ENCODE data around the gene C6orf89.
"Not testable (repeated sequence)": the region's sequence is repeated elsewhere in the genome, so short reads cannot be mapped to it uniquely, and the experiment has no call there.

The C6orf89 gene

DNA sequence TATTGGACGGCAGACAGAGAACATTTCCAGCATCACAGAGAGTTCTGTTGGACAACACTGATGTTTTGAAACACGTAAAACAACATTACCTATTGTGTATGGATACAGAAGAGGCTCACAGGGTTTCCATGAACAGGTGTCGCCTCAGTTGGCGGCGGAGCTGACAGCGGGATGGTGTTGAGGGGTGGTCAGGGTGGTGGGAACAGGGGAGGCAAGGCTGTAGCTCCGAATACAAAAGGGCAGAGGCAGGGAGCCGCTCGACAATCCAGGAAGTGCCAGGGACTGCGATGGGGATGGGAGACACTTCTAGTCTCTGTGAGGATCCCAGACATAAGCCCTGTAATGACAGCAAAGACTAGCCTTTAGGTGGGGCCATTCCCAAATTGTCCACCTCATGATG is 54.3 kb downstream of the C6orf89 start:
- Histone ChIP-seq H3K4me3 (ENCODE audit: low read length) (no peak overlapping the region), H3K36me3 (ENCODE audit: insufficient read depth, low read length) (no peaks in the 10 kb centered on the region), H3K27me3 (ENCODE audit: insufficient read depth, low read length) (peaks cover 2% of the 10 kb centered on the region), H3K9me3 (ENCODE audit: low read length) (no peaks in the 10 kb centered on the region), H2AFZ (ENCODE audit: low read depth, low read length) (no peak overlapping the region), H3K4me1 (ENCODE audit: insufficient read depth, low read length) (no peaks in the 10 kb centered on the region)

DNA sequence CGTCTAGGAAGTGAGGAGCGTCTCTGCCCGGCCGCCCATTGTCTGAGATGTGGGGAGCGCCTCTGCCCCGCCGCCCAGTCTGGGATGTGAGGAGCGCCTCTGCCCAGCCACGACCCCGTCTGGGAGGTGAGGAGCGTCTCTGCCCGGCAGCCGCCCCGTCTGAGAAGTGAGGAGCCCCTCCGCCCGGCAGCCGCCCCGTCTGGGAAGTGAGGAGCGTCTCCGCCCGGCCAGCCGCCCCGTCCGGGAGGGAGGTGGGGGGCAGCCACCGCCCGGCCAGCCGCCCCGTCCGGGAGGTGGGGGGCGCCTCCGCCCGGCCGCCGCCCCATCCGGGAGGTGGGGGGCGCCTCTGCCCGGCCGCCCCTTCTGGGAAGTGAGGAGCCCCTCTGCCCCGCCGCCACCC is 55.8 kb downstream of the C6orf89 start:
- H2AFZ ChIP-seq (ENCODE audit: low read depth, low read length); H3K4me1 ChIP-seq (ENCODE audit: insufficient read depth, low read length); H3K36me3 ChIP-seq (ENCODE audit: insufficient read depth, low read length); H3K4me3 ChIP-seq (ENCODE audit: low read length); H3K9me3 ChIP-seq (ENCODE audit: low read length); H3K27me3 ChIP-seq (ENCODE audit: insufficient read depth, low read length): not testable (repeated sequence)

DNA sequence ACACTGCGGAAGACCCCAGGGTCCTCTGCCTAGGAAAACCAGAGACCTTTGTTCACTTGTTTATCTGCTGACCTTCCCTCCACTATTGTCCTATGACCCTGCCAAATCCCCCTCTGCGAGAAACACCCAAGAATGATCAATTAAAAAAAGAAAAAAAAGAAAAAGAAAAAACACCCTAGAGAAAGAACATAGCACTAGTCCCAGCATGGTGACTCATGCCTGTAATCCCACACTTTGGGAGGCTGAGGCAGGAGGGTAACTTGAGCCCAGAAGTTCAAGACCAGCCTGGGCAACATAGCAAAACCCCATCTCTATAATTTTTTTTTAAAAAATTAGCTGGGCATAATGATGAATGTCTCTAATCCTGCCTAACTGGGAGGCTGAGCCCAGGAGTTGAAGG is 56.6 kb downstream of the C6orf89 start:
- H3K36me3 ChIP-seq (ENCODE audit: insufficient read depth, low read length); H3K9me3 ChIP-seq (ENCODE audit: low read length); H3K4me3 ChIP-seq (ENCODE audit: low read length); H2AFZ ChIP-seq (ENCODE audit: low read depth, low read length); H3K4me1 ChIP-seq (ENCODE audit: insufficient read depth, low read length); H3K27me3 ChIP-seq (ENCODE audit: insufficient read depth, low read length): not testable (repeated sequence)

DNA sequence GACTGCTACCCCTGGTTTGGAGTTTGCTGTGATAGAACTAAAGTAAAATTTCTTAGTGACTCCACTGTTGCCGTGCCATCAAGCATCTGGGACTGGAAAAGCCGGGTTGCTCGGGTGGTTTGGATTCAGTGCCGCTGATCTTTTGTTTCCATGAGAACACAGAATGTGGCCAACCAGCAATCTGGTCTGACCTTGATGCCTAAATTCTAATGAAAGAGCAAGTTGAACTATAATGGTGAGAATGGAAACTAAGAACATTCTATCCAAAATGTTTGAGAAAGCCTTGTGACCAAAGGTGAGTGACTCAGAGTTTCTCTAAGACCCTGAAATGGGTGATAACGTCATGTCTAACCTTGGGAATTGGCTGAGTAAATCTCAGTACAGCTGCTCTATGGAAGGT is 58.9 kb downstream of the C6orf89 start:
- H2AFZ ChIP-seq (ENCODE audit: low read depth, low read length): no peak overlapping the region
- H3K4me1 ChIP-seq (ENCODE audit: insufficient read depth, low read length): no peaks in the 10 kb centered on the region
- no peaks in the 10 kb centered on the region for H3K9me3 ChIP-seq (ENCODE audit: low read length)
- H3K27me3 ChIP-seq (ENCODE audit: insufficient read depth, low read length): peaks cover 2% of the 10 kb centered on the region
- H3K36me3 ChIP-seq (ENCODE audit: insufficient read depth, low read length): no peaks in the 10 kb centered on the region
- H3K4me3 ChIP-seq (ENCODE audit: low read length): no peak overlapping the region

DNA sequence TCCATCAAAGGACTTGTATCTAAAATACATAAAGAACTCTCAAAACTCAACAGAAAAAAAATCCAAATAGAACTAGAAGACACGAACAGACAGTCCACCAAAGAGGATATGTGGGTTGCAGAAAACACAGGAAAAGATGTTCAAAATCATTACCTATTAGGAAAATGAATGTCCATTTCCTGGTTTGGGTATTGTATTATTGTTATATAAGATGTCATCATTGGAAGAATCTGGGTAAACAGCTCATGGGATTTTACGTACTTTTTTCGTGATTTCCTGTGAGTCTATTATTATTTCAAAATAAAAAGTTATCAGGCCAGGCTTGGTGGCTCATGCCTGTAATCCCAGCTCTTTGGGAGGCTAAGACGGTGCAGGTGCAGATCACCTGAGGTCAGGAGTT is 59.5 kb downstream of the C6orf89 start:
- H3K27me3 ChIP-seq (ENCODE audit: insufficient read depth, low read length): peaks cover 2% of the 10 kb centered on the region
- H2AFZ ChIP-seq (ENCODE audit: low read depth, low read length): no peak overlapping the region
- H3K4me3 ChIP-seq (ENCODE audit: low read length): no peak overlapping the region
- H3K36me3 ChIP-seq (ENCODE audit: insufficient read depth, low read length): no peaks in the 10 kb centered on the region
- no peaks in the 10 kb centered on the region for H3K4me1 ChIP-seq (ENCODE audit: insufficient read depth, low read length)
- no peaks in the 10 kb centered on the region for H3K9me3 ChIP-seq (ENCODE audit: low read length)

DNA sequence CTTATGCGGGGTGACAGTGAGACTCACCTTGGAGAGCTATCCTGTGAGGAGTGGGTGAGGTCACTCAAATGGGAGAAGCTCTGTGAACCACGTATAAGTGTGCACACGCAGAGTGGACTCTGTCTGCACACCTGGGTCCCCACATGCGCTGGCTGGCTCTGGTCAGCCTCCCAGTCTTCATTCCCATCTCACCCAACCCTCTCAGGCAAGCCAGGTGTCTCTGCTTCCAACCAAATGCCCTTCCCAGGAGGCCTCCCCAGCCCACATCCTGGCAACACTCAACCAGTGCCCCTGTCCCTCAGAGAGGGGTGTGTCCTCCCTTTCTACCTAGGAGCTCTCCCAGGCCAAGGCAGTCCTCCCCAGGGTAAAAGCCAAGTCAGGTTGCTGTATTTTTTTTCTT is 60.8 kb downstream of the C6orf89 start:
- Histone ChIP-seq H2AFZ (ENCODE audit: low read depth, low read length) (no peak overlapping the region), H3K4me3 (ENCODE audit: low read length) (no peak overlapping the region), H3K27me3 (ENCODE audit: insufficient read depth, low read length) (peaks cover 2% of the 10 kb centered on the region), H3K4me1 (ENCODE audit: insufficient read depth, low read length) (no peaks in the 10 kb centered on the region), H3K9me3 (ENCODE audit: low read length) (no peaks in the 10 kb centered on the region), H3K36me3 (ENCODE audit: insufficient read depth, low read length) (no peaks in the 10 kb centered on the region)

DNA sequence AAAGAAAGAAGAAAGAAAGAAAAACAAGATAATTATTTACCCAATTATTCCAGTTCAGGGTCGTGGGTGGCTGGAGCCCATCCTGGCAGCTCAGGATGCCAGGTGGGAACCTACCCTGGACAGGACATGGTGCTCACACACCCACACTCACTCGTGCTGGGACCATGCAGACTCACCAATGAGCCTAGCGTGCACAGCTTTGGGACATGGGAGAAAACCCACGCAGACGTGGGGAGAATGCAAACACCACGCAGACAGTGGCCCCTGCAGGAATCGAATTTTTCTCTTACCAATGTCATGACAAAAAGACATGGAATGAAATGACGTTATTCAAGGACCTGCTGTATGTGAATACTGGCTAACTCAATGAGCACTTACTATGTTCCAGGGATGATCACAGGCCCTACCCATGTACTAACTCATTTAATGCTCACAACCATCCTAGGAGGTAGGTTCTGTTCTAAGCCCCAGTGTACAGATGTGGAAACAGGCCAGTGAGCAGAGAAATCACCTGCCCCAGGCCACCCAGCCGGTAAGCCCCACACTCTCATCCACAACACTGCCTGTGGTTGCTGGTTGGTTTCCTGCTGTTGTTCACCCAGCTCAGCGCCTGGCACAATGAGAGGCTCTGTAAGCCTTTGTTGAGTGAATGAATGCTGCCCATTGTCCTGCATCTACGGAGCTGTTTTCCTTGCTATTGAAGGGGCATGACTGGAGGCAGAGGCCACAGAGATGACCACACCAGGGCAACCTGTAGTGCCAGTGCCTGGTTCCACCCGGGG is 62.0 kb downstream of the C6orf89 start:
- H3K36me3 ChIP-seq (ENCODE audit: insufficient read depth, low read length): no peaks in the 10 kb centered on the region
- peaks cover 2% of the 10 kb centered on the region for H3K27me3 ChIP-seq (ENCODE audit: insufficient read depth, low read length)
- H3K4me1 ChIP-seq (ENCODE audit: insufficient read depth, low read length): no peaks in the 10 kb centered on the region
- H3K4me3 ChIP-seq (ENCODE audit: low read length): no peak overlapping the region
- H2AFZ ChIP-seq (ENCODE audit: low read depth, low read length): no peak overlapping the region
- H3K9me3 ChIP-seq (ENCODE audit: low read length): no peaks in the 10 kb centered on the region

DNA sequence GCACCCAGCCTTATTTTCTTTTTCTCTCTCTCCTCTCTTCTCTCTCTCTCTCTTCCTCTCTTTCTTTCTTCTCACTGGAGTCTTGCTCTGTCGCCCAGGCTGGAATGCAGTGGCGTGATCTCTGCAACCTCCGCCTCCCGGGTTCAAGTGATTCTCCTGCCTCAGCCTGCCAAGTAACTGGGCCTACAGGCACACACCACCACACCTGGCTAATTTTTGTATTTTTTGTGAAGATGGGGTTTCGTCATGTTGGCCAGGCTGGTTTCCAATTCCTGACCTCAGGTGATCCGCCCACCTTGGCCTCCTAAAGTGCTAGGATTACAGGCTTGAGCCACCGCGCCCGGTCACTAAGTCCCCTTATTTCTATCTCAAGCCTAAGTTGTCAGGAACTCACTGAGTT is 63.3 kb downstream of the C6orf89 start:
- not testable (repeated sequence) for H3K36me3 ChIP-seq (ENCODE audit: insufficient read depth, low read length); H3K4me1 ChIP-seq (ENCODE audit: insufficient read depth, low read length); H3K9me3 ChIP-seq (ENCODE audit: low read length); H2AFZ ChIP-seq (ENCODE audit: low read depth, low read length); H3K4me3 ChIP-seq (ENCODE audit: low read length); H3K27me3 ChIP-seq (ENCODE audit: insufficient read depth, low read length)

DNA sequence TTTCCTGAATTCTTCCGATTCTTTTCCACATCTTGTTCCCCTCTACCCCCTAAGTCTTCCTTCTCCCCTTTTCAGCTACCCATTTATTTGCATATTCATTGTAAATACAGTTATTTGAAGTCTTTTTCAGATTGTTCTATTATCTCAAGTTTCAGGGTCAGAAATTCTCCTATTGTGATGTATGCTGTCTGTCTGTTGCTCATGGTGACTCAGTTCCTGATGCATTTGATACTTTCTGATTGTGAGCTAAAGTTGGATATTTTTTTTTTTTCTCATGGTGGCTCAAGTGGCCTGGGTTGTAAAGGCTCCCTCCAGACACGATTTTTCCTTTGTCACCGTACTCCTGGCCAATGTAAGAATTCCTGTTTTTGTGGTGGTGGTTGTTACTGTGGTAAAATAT is 63.9 kb downstream of the C6orf89 start:
- Histone ChIP-seq H3K4me3 (ENCODE audit: low read length) (no peak overlapping the region), H3K9me3 (ENCODE audit: low read length) (no peaks in the 10 kb centered on the region), H3K27me3 (ENCODE audit: insufficient read depth, low read length) (no peaks in the 10 kb centered on the region), H2AFZ (ENCODE audit: low read depth, low read length) (no peak overlapping the region), H3K4me1 (ENCODE audit: insufficient read depth, low read length) (no peaks in the 10 kb centered on the region), H3K36me3 (ENCODE audit: insufficient read depth, low read length) (no peaks in the 10 kb centered on the region)

DNA sequence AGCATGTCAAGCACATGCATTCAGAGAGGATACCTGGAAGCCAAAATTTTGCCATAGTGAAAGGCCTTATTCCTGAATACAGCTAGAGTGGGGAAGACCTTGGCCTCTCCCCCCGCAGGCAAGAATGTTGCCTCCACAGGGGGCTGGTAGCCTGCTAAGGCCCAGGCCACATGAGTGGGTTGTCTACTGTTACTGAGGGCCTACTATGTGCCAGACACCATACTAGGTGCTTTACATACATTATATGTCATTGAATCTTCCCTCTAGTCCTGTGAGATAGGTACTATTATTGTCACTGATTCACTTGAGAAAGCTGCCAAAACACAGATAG is 68.1 kb downstream of the C6orf89 start:
- no peak overlapping the region for H2AFZ ChIP-seq (ENCODE audit: low read depth, low read length)
- H3K4me1 ChIP-seq (ENCODE audit: insufficient read depth, low read length): no peaks in the 10 kb centered on the region
- H3K4me3 ChIP-seq (ENCODE audit: low read length): no peak overlapping the region
- no peaks in the 10 kb centered on the region for H3K9me3 ChIP-seq (ENCODE audit: low read length)
- no peaks in the 10 kb centered on the region for H3K36me3 ChIP-seq (ENCODE audit: insufficient read depth, low read length)
- peaks cover 15% of the 10 kb centered on the region for H3K27me3 ChIP-seq (ENCODE audit: insufficient read depth, low read length)

DNA sequence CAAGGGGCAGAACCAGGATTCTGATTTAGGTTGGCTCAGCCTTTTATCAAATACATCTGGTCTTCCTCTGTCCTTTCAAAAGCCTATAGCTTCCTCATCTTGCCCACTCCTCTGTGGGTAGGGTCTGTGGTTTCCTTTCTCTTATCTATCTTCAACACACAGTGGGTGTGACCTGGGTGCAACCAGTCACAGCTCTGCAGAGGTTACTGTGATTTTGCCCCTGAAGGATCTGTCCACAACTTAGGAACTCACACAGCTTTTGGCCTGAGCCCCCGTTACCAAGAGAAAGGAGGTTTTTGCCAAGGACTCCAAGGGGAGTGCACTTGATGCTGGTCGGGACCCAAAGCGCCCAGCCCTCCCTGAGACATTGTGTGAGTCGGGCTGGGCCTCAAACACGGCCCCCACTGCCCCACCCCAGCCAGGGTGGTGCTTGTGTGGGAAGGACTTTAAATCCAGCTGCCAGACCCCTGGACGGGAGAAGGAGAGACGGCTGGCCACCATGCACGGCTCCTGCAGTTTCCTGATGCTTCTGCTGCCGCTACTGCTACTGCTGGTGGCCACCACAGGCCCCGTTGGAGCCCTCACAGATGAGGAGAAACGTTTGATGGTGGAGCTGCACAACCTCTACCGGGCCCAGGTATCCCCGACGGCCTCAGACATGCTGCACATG is 68.6 kb downstream of the C6orf89 start, which contains the start of gene PI16:
Gene PI16, plus strand, starts transcription at position 477 of the 670 bp plus-strand sequence. Its CDS starts 23 bp downstream, at position 500.
- H3K36me3 ChIP-seq (ENCODE audit: insufficient read depth, low read length): no peaks in the 10 kb centered on the region
- H3K4me1 ChIP-seq (ENCODE audit: insufficient read depth, low read length): no peaks in the 10 kb centered on the region
- peaks cover 15% of the 10 kb centered on the region for H3K27me3 ChIP-seq (ENCODE audit: insufficient read depth, low read length)
- H3K9me3 ChIP-seq (ENCODE audit: low read length): no peaks in the 10 kb centered on the region
- H3K4me3 ChIP-seq (ENCODE audit: low read length): no peak within 1 kb of the TSS
- no peak within 1 kb of the TSS for H2AFZ ChIP-seq (ENCODE audit: low read depth, low read length)

DNA sequence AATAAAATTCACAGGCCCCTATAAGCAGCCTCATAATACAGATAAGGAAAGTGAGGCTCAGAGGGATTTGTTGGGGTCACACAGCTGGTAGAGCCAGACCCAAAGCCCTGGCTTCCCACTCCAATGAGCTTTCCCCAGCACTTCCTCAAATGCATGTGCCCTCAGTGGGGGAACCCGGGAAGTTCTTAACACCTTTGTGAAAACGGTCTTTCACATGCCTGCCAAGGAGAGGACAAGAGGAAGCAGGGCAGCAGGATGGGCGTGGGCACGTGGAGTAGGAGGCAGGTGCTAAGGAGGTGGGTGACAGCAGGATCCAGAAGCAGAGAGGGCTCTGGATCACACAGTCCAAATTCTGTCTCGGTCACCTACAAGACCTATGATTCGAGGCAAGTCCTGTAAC is 69.4 kb downstream of the C6orf89 start:
- H3K27me3 ChIP-seq (ENCODE audit: insufficient read depth, low read length): peaks cover 15% of the 10 kb centered on the region

DNA sequence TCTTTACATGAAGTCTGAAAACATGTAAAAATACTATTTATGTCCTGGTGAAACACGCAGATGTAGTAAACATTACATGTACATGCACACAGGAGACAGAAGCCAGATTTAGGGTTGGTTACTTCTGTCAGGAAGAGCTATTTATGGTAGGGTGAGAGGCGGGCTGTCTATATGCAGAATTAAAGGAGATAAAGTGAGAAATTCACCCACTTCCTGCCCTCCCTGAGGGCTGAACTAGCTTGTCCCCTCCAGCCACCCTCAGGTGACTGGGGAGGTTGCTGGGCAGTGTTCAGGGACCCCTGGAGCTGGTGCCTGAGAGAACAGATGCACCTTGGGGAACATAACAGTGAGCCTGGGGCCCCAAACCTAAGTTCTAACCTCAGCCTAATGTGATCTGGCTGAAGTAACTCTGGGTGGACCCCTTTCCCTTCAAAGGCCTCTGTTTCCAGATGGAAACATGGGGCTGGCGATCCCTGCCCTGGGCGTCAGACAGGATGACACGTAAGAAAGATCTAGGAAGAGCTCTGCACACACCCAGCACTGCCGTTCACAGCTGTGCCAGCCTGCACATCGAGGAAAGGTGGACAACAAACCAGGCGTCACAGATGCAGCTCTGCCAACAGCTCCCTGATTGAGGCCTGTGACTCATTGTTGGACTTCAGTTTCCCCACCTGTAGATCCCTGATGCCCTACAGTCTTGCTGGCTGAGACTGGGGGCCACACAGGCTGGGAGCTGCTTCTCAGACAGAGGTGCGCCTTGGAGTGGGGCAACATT is 70.1 kb downstream of the C6orf89 start:
- Histone ChIP-seq H3K27me3 (ENCODE audit: insufficient read depth, low read length) (peaks cover 15% of the 10 kb centered on the region), H3K9me3 (ENCODE audit: low read length) (no peaks in the 10 kb centered on the region), H3K4me1 (ENCODE audit: insufficient read depth, low read length) (no peaks in the 10 kb centered on the region), H3K4me3 (ENCODE audit: low read length) (no peak overlapping the region), H3K36me3 (ENCODE audit: insufficient read depth, low read length) (no peaks in the 10 kb centered on the region), H2AFZ (ENCODE audit: low read depth, low read length) (no peak overlapping the region)

More for the DNA sequence above, 69.4 kb downstream of the C6orf89 start:
- Histone ChIP-seq H2AFZ (ENCODE audit: low read depth, low read length) (no peak overlapping the region), H3K36me3 (ENCODE audit: insufficient read depth, low read length) (no peaks in the 10 kb centered on the region), H3K9me3 (ENCODE audit: low read length) (no peaks in the 10 kb centered on the region), H3K4me1 (ENCODE audit: insufficient read depth, low read length) (no peaks in the 10 kb centered on the region), H3K4me3 (ENCODE audit: low read length) (no peak overlapping the region)
